IMR-90 (cell line): ENCODE data around the gene NLRP14. TPM values are rescaled to one million over a fixed set of nuclear protein-coding genes. Genes with fewer than 3 reads are reported as not detected.

ENCODE experiments used
- ATAC-seq: fragments of 200-7000 bp; cut with Tn5 transposase; 2 replicates; pipeline ENCODE4 v1.9.1; 2020; ENCODE audit warnings: low read depth, mild to moderate bottlenecking, moderate library complexity
- BruUV-seq: library from RNA; stranded (reverse); fragments of 400-500 nt; replicated peaks from 2 replicates; lab custom pipeline; 2021; lab: Mats Ljungman, UMichigan
- CTCF ChIA-PET: fragments of 300-600 bp; formaldehyde crosslinking; extraction: SDS; loops from one replicate; lab custom pipeline; 2021; ENCODE audit warnings: antibody characterized with exemption; lab: Yijun Ruan, JAX
- POLR2A ChIA-PET: fragments of 300-600 bp; sonication (Branson Sonifier 250); formaldehyde crosslinking; loops from one replicate; lab custom pipeline; 2022; ENCODE audit warnings: antibody characterized with exemption; ENCODE audit not compliant: unreplicated experiment; lab: Charles Lee
- DNase-seq: peaks from one replicate; pipeline ENCODE4 v3.0.0; 2013
- H2AFZ ChIP-seq: replicated peaks from 2 replicates; pipeline ENCODE3; 2013; ENCODE audit warnings: low read length, mild to moderate bottlenecking; ENCODE audit not compliant: poor library complexity
- H2AK5ac ChIP-seq: 2 replicates; pipeline ENCODE4 v1.6.1; 2013; ENCODE audit warnings: low read depth, low read length, inconsistent platforms
- H2AK9ac ChIP-seq: replicated peaks from 2 replicates; pipeline ENCODE3; 2013; ENCODE audit warnings: mild to moderate bottlenecking, low read depth, low read length, moderate library complexity; ENCODE audit not compliant: poor library complexity
- H2BK120ac ChIP-seq: 2 replicates; pipeline ENCODE4 v1.6.1; 2013; ENCODE audit warnings: low read depth, low read length, inconsistent platforms
- H2BK15ac ChIP-seq: 3 replicates; pipeline ENCODE4 v1.6.1; 2013; ENCODE audit warnings: low read depth, low read length, inconsistent platforms
- H2BK20ac ChIP-seq: 2 replicates; pipeline ENCODE4 v1.6.1; 2013; ENCODE audit warnings: low read depth, mild to moderate bottlenecking, inconsistent platforms, low read length, moderate library complexity
- H2BK5ac ChIP-seq: 2 replicates; pipeline ENCODE4 v1.6.1; 2013; ENCODE audit warnings: mild to moderate bottlenecking, low read depth, low read length, inconsistent platforms; ENCODE audit not compliant: poor library complexity, severe bottlenecking
- H3K14ac ChIP-seq: replicated peaks from 2 replicates; pipeline ENCODE4 v1.6.1; 2013; ENCODE audit warnings: low read depth, low read length, inconsistent platforms
- H3K18ac ChIP-seq: 2 replicates; pipeline ENCODE4 v1.6.1; 2013; ENCODE audit warnings: low read depth, low read length, control low read depth
- H3K23ac ChIP-seq: 2 replicates; pipeline ENCODE4 v1.6.1; 2013; ENCODE audit warnings: low read depth, low read length, inconsistent platforms
- H3K27ac ChIP-seq: 2 replicates; pipeline ENCODE4 v1.5.1; 2013; ENCODE audit warnings: mild to moderate bottlenecking, control low read depth, low read length; ENCODE audit not compliant: insufficient read depth
- H3K27me3 ChIP-seq: 2 replicates; pipeline ENCODE4 v1.6.1; 2013; ENCODE audit warnings: low read length; ENCODE audit not compliant: control insufficient read depth, insufficient read depth
- H3K36me3 ChIP-seq: 2 replicates; pipeline ENCODE4 v1.6.1; 2013; ENCODE audit warnings: low read length, mixed read lengths; ENCODE audit not compliant: control insufficient read depth, insufficient read depth
- H3K4ac ChIP-seq: 2 replicates; pipeline ENCODE4 v1.6.1; 2013; ENCODE audit warnings: low read depth, low read length, inconsistent platforms
- H3K4me1 ChIP-seq: 2 replicates; pipeline ENCODE4 v1.6.1; 2013; ENCODE audit warnings: low read length, mixed read lengths; ENCODE audit not compliant: control insufficient read depth, insufficient read depth
- H3K4me2 ChIP-seq: 2 replicates; pipeline ENCODE4 v1.6.1; 2013; ENCODE audit warnings: low read depth, mild to moderate bottlenecking, control low read depth, low read length, moderate library complexity
- H3K4me3 ChIP-seq: 2 replicates; pipeline ENCODE4 v1.5.1; 2013; ENCODE audit warnings: low read depth, mild to moderate bottlenecking, control low read depth, low read length, moderate library complexity; ENCODE audit not compliant: insufficient read depth
- H3K56ac ChIP-seq: 2 replicates; pipeline ENCODE4 v1.6.1; 2013; ENCODE audit warnings: low read length, inconsistent platforms; ENCODE audit not compliant: insufficient read depth; ENCODE audit errors: extremely low read depth
- H3K79me1 ChIP-seq, 2 experiments: 2 replicates each; pipeline ENCODE4 v1.6.1; 2013; ENCODE audit warnings: low read length in 2 of 2, inconsistent platforms in 1 of 2, low read depth in 1 of 2
- H3K9ac ChIP-seq: 2 replicates; pipeline ENCODE4 v1.6.1; 2013; ENCODE audit warnings: low read depth, low read length, control low read depth
- H3K9me1 ChIP-seq: 2 replicates; pipeline ENCODE4 v1.6.1; 2013; ENCODE audit warnings: low read length, inconsistent platforms; ENCODE audit not compliant: insufficient read depth
- H3K9me3 ChIP-seq: 2 replicates; pipeline ENCODE4 v1.6.1; 2013; ENCODE audit warnings: low read length; ENCODE audit not compliant: control insufficient read depth, insufficient read depth
- H4K20me1 ChIP-seq: 2 replicates; pipeline ENCODE4 v1.6.1; 2013; ENCODE audit warnings: low read length, inconsistent platforms; ENCODE audit not compliant: insufficient read depth
- H4K5ac ChIP-seq: 2 replicates; pipeline ENCODE4 v1.6.1; 2013; ENCODE audit warnings: mild to moderate bottlenecking, low read depth, low read length, control low read depth
- H4K8ac ChIP-seq, 2 experiments: 2 replicates each; pipeline ENCODE4 v1.6.1; 2013; ENCODE audit warnings: low read depth in 2 of 2, low read length in 2 of 2, control low read depth in 1 of 2, inconsistent platforms in 1 of 2
- H4K91ac ChIP-seq: 2 replicates; pipeline ENCODE4 v1.6.1; 2013; ENCODE audit warnings: low read depth, low read length, inconsistent platforms; ENCODE audit not compliant: insufficient read depth
- WGBS, 2 experiments: methylation state at CpG; one replicate each; pipeline versions ENCODE4 v1.1.5 to v1.1.7; 2013; ENCODE audit warnings: missing lambda C conversion rate in 2 of 2; ENCODE audit not compliant: insufficient read length in 1 of 2; ENCODE audit errors: extremely low coverage in 2 of 2; 5-methylcytosine and 5-hydroxymethylcytosine counted together
- dilution Hi-C: fragments of 300-500 bp; cut with HindIII; formaldehyde crosslinking; loops from one replicate; pipeline ENCODE4 v1.14.3; 2018; ENCODE audit warnings: low sequenced_read_pairs; ENCODE audit not compliant: unreplicated experiment
- in situ Hi-C: fragments of 300-500 bp; cut with MboI; formaldehyde crosslinking; loops from 3 replicates; pipeline ENCODE4 v1.14.3; 2019; ENCODE audit warnings: low sequenced_read_pairs, inconsistent platforms, mixed read lengths
- intact Hi-C: fragments of 100-400 bp; cut with micrococcal nuclease; formaldehyde crosslinking; loops from 2 replicates; pipeline ENCODE4 v1.10.0; 2022
- polyA plus RNA-seq, 3 experiments: library from polyadenylated mRNA; depleted of rRNA; stranded (reverse); fragments of >200 nt; gene quantifications; 2 replicates each; pipeline ENCODE4 v1.2.3, GENCODE V29; 2012; ENCODE audit warnings: low replicate concordance in 1 of 3
- total RNA-seq: library from RNA; depleted of rRNA; stranded (reverse); fragments of >200 nt; gene quantifications from 2 replicates; pipeline ENCODE4 v1.2.3, GENCODE V29; 2012
- TF ChIP-seq, protein P1 (sequence below): conservative IDR thresholded peaks from 2 replicates; pipeline ENCODE4 v1.5.1; 2012; ENCODE audit warnings: mild to moderate bottlenecking, low read depth, low read length, improper control_type of control experiment

Gene NLRP14
- total and polyA plus RNA-seq, 2 of the 4 experiments (the other 2 are of a cell fraction): under 0.01 TPM; not detected in 1

DNA sequence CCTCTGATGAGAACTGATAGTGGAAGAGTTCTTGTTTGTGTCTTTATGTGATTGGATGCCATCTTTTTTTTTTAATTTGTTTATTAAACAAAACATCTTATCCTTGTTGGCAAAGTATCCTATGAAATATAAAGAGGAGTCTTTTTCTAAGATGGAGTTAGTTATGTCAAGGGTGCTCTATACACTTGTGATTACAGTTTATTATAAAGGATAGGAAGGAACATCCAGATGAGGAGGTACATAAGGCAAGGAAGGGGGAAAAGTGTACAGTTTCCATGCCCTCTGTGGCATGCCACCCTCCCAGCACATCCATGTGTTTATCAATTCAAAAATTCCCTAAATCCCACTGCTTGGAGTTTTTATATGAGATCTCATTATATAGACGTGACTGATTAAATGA lies 61.2 kb downstream of the NLRP14 start:
- no peak for DNase-seq

More for the DNA sequence above, 61.2 kb downstream of the NLRP14 start:
- Histone ChIP-seq H3K4me1 (no peaks in the 10 kb centered on the region), H4K91ac (no peak overlapping the region), H3K9ac (no peak overlapping the region), H3K36me3 (no peaks in the 10 kb centered on the region), H4K20me1 (no peaks in the 10 kb centered on the region), H3K9me3 (no peaks in the 10 kb centered on the region), H3K4ac (no peak overlapping the region), H3K27me3 (no peaks in the 10 kb centered on the region), H2BK5ac (no peak overlapping the region), H3K23ac (no peak overlapping the region), H3K79me1 (no peaks in the 10 kb centered on the region), H3K4me2 (no peak overlapping the region), H2BK15ac (no peak overlapping the region), H3K56ac (no peak overlapping the region), H2AFZ (no peak overlapping the region), H2AK5ac (no peak overlapping the region), H4K8ac (no peak overlapping the region), H2AK9ac (no peak overlapping the region), H3K9me1 (no peaks in the 10 kb centered on the region), H3K4me3 (no peak overlapping the region), H2BK20ac (no peak overlapping the region), H3K27ac (no peak overlapping the region), H2BK120ac (no peak overlapping the region), H4K5ac (no peak overlapping the region), H3K18ac (no peak overlapping the region), H3K14ac (no peak overlapping the region)
- no peak for ATAC-seq
- TF ChIP-seq, protein P1, sequence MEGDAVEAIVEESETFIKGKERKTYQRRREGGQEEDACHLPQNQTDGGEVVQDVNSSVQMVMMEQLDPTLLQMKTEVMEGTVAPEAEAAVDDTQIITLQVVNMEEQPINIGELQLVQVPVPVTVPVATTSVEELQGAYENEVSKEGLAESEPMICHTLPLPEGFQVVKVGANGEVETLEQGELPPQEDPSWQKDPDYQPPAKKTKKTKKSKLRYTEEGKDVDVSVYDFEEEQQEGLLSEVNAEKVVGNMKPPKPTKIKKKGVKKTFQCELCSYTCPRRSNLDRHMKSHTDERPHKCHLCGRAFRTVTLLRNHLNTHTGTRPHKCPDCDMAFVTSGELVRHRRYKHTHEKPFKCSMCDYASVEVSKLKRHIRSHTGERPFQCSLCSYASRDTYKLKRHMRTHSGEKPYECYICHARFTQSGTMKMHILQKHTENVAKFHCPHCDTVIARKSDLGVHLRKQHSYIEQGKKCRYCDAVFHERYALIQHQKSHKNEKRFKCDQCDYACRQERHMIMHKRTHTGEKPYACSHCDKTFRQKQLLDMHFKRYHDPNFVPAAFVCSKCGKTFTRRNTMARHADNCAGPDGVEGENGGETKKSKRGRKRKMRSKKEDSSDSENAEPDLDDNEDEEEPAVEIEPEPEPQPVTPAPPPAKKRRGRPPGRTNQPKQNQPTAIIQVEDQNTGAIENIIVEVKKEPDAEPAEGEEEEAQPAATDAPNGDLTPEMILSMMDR: no peak
- ChIA-PET POLR2A (no interaction called here), CTCF (no interaction called here)
- dilution Hi-C loops (no loop called here), intact Hi-C loops (no loop called here), in situ Hi-C loops (no loop called here)
- BruUV-seq: no TSS peak
- no CpG with 5 or more reads among the region's 1 CpG for WGBS, 2 experiments
